Measurements from ENCODE around the gene TPM1. TPM values are rescaled to one million over a fixed set of nuclear protein-coding genes. Genes with fewer than 3 reads are reported as not detected.

TPM1 gene
- total and polyA plus RNA-seq, 8 donors: 230 to 2,605 (median 783) TPM

DNA sequence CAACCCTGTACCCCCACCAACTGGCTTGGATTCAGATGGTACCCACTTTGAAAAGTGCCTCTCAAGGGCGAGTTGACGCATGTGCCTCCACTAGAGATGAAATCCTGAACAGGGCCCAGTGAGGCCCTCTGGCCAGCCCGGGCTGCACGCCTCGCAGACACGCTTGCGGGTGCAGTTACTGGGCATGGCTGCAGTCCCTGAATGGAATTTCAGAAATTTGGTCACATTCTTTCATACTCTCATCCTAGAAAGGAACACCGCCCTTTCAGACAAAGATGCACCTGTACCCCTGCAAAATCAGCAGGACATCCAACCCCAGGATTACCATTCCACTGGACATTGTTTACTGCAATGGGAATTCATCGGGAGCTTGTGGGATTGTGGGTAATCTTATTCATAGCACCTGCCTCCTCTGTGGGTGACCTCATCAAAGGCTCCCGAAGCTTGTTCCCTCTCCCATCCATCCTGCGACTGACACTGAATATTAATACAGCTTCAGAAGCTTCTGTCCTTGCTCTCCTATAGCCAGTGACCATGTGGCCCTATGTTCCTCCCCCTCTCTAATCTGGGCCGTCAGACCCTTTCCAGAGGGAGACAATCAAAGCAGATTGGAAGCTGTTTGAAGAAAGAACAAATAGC, 42.5 kb upstream of the TPM1 start:
- no peak overlapping the region for H3K27ac ChIP-seq
- peaks cover 0 to 9% (median 3%) of the 10 kb centered on the region in 4 donors for H3K4me1 ChIP-seq
- no peak overlapping the region for H3K4me3 ChIP-seq
- TF ChIP-seq POLR2AphosphoS5 (IDR thresholded peaks at IDR 0.05) (no peak), POLR2A (IDR thresholded peaks at IDR 0.05) (no peak), EP300 (IDR thresholded peaks at IDR 0.05) (no peak)
- TF ChIP-seq, protein P1, sequence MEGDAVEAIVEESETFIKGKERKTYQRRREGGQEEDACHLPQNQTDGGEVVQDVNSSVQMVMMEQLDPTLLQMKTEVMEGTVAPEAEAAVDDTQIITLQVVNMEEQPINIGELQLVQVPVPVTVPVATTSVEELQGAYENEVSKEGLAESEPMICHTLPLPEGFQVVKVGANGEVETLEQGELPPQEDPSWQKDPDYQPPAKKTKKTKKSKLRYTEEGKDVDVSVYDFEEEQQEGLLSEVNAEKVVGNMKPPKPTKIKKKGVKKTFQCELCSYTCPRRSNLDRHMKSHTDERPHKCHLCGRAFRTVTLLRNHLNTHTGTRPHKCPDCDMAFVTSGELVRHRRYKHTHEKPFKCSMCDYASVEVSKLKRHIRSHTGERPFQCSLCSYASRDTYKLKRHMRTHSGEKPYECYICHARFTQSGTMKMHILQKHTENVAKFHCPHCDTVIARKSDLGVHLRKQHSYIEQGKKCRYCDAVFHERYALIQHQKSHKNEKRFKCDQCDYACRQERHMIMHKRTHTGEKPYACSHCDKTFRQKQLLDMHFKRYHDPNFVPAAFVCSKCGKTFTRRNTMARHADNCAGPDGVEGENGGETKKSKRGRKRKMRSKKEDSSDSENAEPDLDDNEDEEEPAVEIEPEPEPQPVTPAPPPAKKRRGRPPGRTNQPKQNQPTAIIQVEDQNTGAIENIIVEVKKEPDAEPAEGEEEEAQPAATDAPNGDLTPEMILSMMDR (IDR thresholded peaks at IDR 0.05): no peak
- no peaks in the 10 kb centered on the region for H3K36me3 ChIP-seq
- no peaks in the 10 kb centered on the region for H3K9me3 ChIP-seq
- intact Hi-C loops (cut with DNase I; ENCODE audit: low total_unique reads): no loop called here
- H3K27me3 ChIP-seq: no peaks in the 10 kb centered on the region
- DNase-seq: no peak
- WGBS, 5 donors: 80 to 84% (median 83%) methylated on average over 9 to 12 of the region's 12 CpGs

DNA sequence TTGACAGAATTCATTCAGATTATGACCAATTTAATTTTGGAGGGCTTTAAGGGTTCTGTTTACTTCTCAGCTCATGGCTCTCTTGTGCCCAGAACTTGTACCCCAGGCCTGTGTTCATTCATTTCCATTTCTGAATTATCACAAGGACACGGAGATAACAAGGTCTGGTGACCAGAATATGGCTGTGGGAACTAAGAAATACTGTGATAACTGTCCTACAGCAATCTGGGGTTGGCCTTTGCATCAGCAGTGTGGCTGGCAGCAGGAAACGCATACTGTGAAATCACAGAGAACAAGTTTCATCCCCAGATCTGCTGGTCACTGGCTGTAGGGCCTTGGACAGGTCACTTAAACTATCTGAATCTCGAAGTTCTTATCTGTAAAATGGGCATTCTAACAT, 41.8 kb upstream of the TPM1 start:
- 24 to 66% (median 42%) methylated on average over 3 of the region's 3 CpGs for WGBS, 5 donors
- TF ChIP-seq EP300 (IDR thresholded peaks at IDR 0.05) (no peak), POLR2A (IDR thresholded peaks at IDR 0.05) (no peak), POLR2AphosphoS5 (IDR thresholded peaks at IDR 0.05) (peak in 1 of 3 donors; percentile 62)
- Histone ChIP-seq H3K4me1 (peaks cover 0 to 9% (median 3%) of the 10 kb centered on the region in 4 donors), H3K36me3 (no peaks in the 10 kb centered on the region), H3K27me3 (no peaks in the 10 kb centered on the region), H3K4me3 (no peak overlapping the region), H3K9me3 (no peaks in the 10 kb centered on the region), H3K27ac (no peak overlapping the region)
- intact Hi-C loops (cut with DNase I; ENCODE audit: low total_unique reads): no loop called here
- peak in 1 of 2 donors; percentile 37 for DNase-seq

DNA sequence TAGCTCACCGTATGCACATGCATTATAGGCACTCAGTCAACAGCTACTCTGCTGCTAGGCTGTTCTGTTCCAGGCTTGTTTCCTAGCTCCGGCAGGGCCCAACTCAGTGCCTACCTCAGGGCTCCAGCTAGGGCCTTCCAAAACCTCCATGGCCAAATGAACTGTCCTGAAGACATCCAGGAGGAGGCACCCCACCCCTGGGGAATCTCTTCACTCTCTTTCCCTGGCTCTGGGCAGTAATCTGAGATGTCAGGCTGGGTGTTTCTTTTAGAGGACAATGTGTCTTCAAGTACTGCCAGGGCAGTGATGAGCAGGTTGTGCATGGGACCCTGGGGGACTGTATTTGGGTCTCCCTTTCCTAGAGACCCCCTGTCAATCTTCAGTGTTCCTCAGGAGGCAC, 38.3 kb upstream of the TPM1 start:
- 86 to 100% (median 97%) methylated on average over 1 to 2 of the region's 2 CpGs for WGBS, 5 donors

DNA sequence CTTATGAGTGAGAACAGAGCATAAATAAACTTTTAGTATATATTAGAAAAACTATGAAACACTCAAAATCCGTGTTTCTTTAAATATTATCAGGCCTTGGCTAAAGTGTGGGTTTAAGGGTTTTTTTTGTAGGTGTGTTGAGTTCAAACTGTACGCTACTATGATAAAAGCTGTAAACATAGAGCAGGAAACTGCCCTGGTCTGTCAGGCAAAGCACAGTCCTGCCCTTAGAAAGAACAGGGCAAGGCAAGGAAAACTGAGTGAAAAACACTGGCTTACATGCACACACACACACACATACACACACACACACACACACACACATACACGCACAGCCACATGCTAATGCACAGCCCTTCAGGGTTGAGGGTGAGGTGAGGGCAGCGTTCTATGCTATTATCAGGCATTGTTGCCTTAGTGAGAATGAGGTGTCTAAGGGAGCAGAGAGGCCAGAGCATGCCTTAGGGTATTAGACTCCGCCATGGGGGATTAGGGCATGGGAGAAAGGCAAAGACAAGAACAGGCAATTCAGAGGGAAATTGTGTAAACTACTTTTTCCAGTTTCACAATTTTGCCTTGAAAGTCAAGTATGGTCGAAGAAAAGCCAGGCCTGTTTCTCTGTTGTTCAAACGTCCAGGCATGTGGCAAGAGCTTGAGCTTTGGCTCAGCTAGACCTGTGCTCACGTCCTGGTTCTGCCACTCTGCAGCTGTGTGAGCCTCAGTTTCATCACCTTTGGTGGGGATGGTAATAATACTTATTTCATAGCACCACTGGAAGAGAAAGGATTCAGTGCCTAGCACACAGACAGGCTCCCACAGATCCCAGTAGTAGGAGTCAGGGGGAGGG, 36.3 kb upstream of the TPM1 start:
- no peak overlapping the region for H3K4me3 ChIP-seq
- TF ChIP-seq EP300 (IDR thresholded peaks at IDR 0.05) (no peak), POLR2AphosphoS5 (IDR thresholded peaks at IDR 0.05) (no peak), POLR2A (IDR thresholded peaks at IDR 0.05) (no peak)
- TF ChIP-seq, protein P1 (IDR thresholded peaks at IDR 0.05): no peak
- H3K4me1 ChIP-seq: peaks cover 0 to 3% (median 0%) of the 10 kb centered on the region in 4 donors
- intact Hi-C loops (cut with DNase I; ENCODE audit: low total_unique reads): no loop called here
- H3K36me3 ChIP-seq: no peaks in the 10 kb centered on the region
- no peaks in the 10 kb centered on the region for H3K27me3 ChIP-seq
- no peak overlapping the region for H3K27ac ChIP-seq
- H3K9me3 ChIP-seq: no peaks in the 10 kb centered on the region
- peak in 1 of 2 donors; percentile 42 for DNase-seq
- WGBS, 5 donors: 43 to 62% (median 51%) methylated on average over 8 of the region's 8 CpGs

More for the DNA sequence above, 38.3 kb upstream of the TPM1 start:
- no peak overlapping the region for H3K4me3 ChIP-seq
- no peak for DNase-seq
- TF ChIP-seq, protein P1 (IDR thresholded peaks at IDR 0.05): no peak
- no peak for TF ChIP-seq POLR2A (IDR thresholded peaks at IDR 0.05)
- TF ChIP-seq POLR2AphosphoS5 (IDR thresholded peaks at IDR 0.05): no peak
- TF ChIP-seq EP300 (IDR thresholded peaks at IDR 0.05): no peak
- no peaks in the 10 kb centered on the region for H3K36me3 ChIP-seq
- H3K9me3 ChIP-seq: no peaks in the 10 kb centered on the region
- peaks cover 0 to 3% (median under 1%) of the 10 kb centered on the region in 4 donors for H3K4me1 ChIP-seq
- intact Hi-C loops (cut with DNase I; ENCODE audit: low total_unique reads): no loop called here
- H3K27ac ChIP-seq: no peak overlapping the region
- no peaks in the 10 kb centered on the region for H3K27me3 ChIP-seq
